GOT3 (cell line): Measurements from ENCODE around the gene SCTR.

Experiments
- DNase-seq: peaks from one replicate; lab custom pipeline; 2025; ENCODE audit warnings: mixed read lengths; lab: John Stamatoyannopoulos, UW

Gene SCTR

DNA sequence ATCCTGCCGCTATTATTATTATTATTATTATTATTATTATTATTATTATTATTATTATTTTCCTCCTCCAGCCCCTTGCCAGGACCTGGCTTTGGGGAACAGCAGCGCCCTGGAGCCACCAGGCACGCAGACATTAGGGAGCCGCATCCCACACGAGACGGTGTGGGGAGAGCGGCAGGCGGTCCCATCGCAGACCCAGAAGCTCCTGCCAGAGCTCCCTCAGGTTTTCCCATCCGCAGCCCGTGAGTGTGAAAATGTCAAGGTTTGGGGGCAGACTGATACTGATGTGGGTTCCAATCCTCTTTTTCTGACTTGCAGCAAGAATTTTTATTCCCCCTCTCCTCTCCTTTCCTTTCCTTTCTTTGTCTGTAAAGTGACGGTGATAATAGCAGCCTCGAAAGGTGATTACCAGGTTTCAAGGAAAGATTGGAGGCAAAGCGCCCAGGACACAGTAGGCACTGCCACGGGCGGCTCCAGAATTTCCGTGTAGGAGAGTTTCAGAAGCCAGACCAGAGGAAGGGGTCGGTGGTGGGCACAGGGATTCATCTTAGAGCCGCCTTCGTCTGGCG, 816 bp downstream of the SCTR start:
- DNase-seq: no peak

DNA sequence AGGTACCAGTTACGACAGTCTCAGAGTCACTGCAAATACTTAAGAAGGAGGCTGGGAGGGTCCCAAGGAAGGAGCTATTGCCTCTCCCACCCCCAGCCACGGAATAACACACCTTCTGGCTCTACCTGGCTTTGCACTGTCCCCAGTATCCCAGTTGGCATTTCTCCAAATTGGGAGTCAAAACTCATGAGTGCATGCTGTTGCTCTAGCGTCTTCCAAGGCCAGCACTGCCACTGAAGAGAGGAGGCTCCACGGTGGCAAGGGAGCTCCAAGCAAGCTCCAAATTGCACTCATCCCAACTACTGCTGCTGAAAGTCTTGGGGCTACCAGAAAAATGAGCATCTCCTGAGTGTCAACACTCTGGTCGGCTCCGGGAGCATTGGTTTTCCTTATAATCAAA, 1.6 kb downstream of the SCTR start:
- no peak for DNase-seq

DNA sequence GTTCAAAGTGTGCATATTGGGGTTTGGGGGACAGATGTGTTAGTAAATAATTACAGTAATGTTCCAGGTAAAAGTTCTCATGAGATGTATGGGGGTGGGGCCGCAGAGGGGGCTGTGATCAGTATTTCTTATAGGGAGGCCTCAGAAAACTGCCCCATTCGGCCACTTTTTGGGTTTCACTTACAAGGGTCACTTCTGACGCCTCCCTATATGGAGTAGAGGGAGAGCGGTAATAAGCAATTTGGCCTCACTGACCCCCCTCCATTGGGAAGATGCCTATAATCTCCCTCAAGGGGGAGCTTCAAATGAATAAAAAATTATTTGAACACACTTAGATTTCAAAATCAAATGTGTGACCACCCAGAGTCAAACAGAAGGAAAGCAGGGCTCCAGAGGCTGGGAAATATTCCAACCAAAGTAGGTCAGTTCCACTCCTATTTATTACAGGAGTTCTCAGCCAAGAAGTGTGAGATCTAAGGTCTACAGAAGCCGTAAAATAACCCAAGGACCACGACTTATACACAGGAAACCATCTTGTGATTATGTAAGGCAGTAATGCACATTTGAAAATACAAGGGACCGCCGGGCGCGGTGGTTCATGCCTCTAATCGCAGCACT, 2.7 kb downstream of the SCTR start:
- DNase-seq: no peak

DNA sequence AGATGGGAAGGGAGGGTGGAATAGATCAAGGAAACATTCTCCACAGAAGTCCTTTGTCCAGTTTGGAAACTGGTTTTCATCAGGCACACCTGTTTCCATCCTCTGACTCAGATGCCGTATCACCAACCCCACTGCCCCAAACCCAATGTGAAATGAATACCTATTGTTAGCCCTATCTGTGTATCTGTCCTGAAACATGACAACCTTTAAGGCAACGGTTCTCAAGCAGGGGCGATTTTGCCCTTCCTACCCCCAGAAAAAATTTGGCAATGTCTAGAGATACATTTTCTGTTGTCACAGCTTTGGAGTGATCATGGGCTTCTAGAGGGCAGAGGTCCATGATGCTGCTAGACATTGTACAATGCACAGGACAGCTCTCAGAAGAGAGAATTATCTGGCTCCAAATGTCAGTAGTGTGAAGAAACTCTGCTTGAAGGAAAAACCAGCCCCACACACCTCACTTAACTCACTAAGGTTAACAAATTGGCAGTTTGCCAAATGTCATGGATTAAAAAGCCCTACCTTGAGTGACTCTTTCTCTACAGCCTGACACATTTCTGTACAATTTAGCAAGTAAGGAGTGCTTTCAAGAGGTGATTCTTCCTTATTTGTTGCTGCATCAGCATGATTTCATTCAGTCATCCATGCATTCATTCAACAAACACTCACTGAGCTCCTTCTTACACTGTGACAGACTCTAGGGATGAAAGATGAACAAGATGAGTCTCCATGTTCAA, 3.4 kb downstream of the SCTR start:
- DNase-seq: no peak

DNA sequence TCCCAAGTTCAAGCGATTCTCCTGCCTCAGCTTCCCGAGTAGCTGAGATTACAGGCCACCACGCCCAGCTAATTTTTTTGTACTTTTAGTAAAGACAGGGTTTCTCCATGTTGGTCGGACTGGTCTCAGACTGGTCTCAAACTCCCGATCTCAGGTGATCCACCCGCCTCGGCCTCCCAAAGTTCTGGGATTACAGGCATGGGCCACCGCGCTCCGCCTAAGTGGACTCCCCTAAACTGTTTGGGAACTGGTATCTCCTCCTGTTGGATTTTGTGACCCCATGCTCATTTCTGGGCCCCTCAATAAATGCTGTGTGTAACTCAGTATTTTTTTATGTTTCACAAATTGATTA, 5.2 kb downstream of the SCTR start:
- DNase-seq: no peak

DNA sequence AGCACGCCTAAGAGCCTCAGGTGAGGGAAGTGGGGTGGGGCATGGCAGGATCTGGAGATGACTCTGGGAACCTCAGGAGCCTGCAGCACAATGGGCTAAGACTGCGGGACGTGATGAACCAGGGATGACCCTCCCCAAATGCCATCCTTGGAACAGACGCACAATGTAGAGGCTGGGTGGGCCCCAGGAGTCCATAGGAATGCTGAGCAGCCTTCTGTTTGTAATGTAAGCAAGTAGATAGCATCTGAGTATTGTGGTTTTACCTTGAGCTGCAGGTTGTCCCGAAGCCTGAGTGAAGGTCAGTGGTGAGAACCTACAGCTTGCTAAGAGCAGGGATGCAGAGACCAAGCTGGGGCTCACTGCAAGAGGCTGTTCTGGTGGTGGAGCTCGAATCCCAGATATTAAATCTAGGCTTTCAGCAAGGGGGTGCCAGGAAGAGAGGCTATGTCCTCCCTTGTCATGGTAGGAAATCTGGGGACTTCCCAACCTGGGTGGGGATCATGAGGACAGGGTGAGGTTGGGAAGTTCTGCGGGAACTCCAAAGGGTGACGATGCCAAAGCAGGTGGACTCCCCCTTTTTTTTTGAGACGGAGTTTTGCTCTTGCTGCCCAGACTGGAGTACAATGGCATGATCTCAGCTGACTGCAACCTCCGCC, 5.8 kb downstream of the SCTR start:
- DNase-seq: no peak

DNA sequence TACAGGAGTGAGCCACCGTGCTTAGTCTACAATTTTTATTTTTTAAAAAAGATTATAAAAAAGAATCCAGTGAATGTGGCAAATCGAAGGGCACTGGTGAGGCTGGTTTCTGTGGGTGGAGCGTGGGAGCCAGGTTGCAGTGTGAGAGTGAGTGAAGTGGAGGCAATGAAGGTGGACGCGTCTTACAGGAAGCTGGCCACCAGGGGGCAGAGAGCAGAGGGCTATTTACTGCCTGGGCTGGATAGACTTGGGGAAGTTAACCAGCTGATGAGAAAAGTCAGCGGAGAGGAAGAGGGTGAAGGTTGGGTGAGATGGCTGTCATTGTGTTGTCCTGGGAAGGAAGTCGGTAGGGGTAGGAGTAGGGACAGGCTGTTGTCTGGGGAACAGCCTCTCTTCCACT, 6.8 kb downstream of the SCTR start:
- no peak for DNase-seq

DNA sequence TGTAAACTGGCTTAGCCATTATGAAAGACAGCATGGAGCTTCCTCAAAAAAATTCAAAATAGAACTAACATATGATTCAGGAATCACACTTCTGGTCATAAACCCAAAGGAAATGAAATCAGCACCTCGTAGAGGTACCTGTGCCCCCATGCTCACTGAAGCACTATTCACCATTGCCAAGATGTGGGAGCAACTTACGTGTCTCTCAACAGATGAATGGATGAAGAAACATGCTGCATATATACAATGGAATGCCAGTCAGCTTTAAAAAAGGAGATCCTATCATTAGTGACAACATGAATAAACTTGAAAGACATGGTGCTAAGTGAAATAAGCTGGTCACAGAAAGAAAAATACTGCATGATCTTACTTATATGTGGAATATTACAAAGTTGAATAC, 8.2 kb downstream of the SCTR start:
- no peak for DNase-seq

DNA sequence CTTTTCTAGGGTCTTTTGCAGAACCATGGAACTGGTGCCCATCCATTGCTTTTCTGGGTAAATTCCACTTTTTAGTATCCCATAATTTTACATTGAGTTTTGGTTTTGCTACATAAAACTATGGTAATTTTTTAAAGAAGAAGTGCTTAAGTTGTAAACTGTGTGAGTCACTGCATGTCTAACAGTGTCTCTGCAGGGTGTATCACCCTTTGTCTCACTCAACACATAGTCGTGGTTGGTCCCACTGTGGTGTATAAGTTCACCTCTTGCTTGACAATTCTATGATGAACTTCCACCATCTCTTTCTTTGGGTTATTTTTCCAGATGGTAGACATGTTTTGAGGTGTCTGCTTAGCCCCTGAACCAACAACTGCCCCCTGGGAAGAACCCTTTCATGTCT, 10.5 kb downstream of the SCTR start:
- no peak for DNase-seq

DNA sequence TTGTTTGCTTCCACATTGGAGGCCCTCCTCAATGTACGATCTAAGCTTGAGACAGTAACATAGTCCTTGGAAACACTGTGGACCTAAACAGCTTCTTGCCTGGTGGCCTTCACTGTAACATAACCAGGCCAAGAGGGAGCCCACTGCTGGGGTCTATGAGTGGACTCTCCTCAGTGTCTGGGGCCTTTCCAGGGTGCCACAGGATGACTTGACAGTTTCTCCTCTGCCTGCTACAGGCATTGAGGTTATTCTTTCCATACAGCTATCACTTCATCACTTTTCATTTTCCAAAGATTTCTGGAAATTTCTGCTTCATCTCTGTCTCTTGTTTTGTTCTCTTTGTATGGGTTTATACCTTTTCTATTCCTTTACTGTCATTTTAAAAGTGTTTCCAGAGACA, 11.3 kb downstream of the SCTR start:
- DNase-seq: no peak

DNA sequence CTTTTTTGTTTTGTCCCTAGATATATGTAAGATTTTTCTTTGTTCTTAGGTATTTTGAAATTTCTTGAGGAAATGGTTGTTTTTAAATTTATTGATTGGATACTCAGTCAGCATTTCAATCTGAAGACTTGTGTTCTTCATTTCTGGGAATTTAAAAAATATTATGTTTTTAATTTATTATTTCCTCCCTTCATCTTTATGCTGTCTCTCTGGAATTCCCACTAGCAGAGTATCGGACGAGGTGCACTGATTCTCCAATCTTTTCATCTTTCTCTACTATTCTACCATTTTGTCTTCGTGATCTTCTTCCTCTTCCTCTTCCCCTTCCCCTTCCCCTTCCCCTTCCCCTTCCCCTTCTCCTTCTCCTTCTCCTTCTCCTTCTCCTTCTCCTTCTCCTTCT, 12.3 kb downstream of the SCTR start:
- no peak for DNase-seq

DNA sequence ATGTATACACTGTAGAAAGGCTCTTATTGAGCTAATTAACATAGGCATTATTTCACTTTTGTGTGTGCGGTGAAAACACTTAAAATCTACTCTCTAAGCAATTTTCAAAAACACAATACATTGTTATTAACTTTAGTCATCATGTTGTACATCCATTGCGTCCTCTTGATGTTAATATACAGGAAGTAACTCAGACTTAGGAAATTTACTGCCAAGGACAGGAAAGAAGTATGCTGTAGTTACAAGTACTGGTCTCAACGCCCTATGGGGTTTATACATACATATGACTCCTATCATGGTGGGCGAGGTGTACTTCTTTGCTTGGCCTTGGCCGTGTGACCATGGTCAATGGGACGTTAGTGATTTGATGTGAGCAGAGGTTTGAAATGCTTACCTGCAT, 15.5 kb downstream of the SCTR start:
- no peak for DNase-seq

DNA sequence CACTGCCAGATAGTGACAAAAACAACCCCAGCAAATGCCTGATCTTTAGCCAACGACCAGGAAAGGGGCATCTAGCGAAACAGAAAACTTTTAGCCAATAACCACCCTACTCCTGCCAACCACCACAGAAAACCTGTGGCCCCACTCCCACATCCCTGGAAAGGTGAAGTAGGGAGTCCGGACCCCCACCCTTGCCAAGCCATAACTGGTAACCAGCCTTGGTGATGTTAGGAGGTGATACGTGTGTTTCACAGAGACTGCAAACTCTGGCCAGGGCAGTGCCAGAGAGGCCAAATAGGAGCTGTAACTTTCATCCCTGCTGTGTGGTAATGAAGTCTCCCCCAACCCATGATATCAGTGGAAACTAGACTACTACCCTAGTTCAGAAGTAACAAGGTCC, 27.6 kb downstream of the SCTR start:
- DNase-seq: no peak

DNA sequence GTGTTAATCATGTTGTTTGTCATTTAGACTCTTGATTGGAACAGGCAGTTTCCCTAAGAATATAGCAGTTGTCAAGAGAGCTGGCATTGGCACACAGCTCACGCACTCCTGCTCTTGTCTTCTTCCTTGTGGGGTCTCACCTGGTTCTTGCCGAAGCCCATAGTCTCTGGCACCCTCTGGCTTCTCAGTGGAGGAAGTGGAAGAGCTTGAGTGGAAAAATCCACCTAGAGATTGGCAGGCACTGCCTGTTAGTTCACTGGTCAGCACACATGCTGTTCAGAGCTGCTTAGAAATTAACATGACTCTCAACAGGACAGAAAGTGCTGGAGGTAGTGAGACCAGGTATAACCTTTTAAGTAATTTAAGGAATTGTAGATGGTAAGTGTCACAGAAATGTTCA, 28.3 kb downstream of the SCTR start:
- no peak for DNase-seq

DNA sequence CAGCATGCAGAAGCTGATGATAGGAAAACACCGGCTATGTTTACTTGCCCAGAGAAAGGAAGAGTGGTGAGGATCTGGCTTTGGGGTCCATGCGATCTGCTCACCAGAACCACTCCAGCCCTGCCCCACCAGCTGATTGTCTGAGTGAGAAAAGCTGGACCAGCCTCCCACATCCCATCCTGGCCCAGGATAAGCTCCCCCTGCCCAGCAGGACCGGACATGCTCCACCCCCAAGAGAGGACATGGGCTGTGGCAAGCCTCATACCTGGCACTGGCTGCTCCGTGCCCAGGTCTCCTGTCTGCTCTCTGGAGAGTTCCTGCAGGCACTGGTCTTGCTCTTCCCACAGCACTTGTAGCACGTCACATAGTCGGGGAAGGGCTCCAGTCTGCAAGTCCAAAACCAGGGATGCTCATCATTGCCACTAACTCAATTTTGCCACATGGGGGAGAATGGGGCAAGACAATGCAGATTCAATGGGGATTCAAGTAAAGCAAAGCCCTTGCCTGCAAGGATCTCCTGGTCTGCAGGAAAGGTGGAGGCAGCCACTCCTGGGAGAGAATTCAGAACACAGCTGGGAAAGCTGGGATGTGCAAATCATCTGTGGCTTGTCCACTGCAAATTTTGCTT, 30.0 kb downstream of the SCTR start:
- no peak for DNase-seq

DNA sequence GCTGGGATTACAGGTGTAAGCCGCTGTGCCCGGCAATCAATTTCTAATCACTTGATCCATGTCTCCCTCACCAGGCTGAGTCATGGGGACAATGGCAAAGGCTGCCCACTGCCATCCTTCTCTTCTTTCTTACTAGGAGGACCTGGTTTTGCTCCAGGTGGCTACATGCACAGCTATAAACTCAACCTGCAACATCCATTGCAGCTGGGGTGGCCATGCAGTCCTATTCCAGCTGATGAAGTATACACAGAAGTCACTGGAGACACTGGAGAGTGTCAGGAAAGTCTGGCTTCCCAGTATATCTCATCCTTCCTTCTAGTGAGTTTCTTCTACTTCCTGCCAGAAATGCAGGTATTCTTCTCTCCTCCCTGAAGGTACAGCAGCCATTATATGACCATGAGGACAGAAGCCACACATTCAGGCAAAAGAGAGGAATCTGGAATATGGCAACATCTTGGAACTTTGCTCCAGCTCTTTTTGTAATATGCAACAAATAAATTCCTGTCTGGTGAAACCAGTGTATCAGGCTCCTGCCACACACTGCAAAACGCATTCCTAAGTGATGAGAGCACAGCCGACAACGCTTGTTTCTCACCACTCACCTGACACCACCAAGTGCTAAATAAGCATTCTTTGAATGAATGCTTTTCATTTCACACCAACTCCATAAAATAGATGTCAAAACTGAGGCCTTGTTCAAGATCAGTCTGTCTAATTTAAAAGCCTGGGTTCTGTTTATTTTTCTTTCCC, 32.3 kb downstream of the SCTR start:
- DNase-seq: no peak

DNA sequence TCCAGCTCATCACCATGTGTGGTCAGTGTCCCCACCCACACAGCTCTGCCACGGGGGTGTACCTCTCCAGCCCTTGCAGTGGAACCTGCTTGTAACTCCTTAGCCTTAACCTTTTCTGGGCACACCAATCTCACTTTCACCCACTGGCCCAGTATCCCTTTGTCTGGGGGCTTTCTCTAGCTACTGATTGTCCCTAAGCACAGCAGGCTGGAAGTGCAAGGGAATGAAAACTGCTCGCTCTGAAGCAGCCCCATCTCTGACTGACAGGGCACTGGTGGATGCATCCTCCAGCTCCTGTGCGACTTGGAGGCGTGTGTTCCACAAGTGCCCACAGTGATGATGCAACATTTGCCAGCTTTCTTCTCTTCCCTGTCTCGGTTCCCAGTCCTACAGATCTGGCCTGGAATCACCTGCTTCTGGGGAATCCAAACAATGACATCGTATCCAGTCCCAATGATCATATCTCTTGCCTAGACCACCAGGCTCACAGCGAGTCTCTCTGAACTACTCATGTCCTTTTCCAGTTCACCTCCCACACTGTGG, 33.6 kb downstream of the SCTR start:
- no peak for DNase-seq

DNA sequence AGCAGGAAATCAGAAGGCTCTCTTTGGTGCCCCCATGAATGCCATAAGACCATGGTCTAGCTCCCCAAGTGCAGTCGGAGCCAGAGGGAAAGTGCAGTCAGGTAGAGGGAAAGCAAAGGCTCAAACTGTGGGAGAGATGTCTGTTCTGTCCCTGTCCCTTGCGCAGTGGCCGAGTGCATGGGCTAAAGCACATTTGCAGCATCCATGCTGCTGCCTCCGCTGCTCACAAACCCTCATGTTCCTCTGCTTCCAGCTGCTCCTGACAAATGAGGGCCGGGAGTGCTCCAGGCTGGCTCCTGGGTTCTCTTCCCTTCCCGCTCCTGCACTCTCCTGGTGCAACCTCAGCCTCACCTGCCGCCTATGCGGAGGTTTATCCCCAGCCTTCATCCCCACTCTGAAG, 34.2 kb downstream of the SCTR start:
- DNase-seq: no peak

DNA sequence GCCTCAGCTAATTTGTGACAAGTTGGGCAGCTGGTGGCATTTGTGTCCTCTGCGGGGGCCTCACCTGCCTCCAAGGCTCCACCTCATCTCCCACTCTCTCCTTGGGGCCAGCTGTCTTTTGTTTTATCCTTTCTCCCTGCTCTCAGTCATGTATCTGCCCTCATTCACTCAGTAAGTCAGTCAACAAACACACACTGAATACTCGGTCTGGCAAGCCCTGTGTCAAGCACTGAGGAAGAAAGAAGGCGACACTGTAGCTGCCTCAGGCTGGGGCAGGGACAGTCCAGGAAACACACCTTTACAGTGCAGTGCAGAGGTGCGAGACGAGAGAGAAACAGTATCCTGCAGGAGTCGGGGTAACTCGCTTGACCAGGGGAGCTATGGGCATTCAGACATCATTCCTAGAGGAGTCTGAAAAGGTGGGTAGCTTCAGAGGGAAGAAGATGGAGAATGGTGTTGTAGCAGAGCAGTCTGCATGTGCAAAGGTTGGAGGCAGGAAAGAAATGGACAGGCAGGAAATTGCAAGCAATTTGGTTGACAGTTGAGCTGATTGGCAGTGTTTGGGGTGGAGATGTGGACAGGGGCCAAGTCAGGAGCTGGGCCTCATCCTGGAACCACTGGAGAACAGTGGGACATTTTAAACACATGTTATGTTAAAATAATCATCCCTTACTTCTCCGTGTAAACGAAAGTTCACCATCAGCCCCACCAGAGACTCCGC, 34.9 kb downstream of the SCTR start:
- DNase-seq: no peak

DNA sequence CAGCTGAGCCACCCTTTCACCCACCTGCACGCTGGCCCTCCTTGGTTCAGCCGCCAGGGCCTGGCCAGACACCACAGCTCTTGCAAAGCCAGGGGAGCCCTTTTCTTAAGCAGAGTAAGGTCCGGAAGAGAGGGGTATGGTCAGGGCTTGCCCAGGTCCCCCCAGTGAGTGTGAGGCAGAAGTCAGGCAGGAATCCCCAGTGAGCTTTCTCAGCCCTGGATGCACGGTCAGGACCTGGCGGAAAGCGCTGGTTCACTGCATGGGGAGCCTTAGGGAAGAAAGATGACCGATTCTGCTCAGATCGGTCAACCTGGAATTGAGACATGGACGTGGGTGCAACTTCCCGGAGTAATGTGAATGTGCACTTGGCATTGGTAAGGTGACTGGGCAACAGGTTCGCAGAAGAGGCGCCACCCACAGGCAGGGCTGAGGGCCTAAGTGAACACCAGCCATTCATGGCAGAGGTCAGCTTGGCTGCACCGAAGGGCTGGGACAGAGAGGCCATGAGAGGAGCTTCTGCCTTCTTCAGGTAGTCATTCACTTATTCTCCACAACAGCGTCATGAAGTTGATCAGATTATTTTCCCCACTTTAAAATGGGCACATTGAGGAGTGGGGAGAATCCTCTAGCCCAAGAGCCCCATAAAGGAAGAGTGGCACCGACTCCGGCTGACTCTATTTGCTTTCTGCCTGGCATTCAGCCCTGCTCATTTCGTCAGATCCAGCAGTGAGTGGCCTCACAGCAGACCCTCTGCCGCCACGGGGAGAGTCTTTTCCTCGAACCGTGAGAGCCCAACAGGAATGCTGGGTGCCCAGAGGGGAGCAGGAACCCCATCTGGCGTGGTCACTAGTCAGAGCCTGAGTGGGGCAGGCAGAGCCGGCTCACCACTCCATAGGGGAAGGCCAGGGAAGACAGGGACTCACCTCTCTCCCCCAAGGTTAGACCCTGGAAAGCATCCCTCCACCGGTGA, 35.8 kb downstream of the SCTR start:
- no peak for DNase-seq
